ENCODE data around the gene CBX4. TPM values are rescaled to one million over a fixed set of nuclear protein-coding genes. Genes with fewer than 3 reads are reported as not detected.

Gene CBX4
- total and polyA plus RNA-seq, 2 donors (not counting 1 experiment from before 2014, with no cell fraction given), result 5.4 to 13.4 TPM

DNA sequence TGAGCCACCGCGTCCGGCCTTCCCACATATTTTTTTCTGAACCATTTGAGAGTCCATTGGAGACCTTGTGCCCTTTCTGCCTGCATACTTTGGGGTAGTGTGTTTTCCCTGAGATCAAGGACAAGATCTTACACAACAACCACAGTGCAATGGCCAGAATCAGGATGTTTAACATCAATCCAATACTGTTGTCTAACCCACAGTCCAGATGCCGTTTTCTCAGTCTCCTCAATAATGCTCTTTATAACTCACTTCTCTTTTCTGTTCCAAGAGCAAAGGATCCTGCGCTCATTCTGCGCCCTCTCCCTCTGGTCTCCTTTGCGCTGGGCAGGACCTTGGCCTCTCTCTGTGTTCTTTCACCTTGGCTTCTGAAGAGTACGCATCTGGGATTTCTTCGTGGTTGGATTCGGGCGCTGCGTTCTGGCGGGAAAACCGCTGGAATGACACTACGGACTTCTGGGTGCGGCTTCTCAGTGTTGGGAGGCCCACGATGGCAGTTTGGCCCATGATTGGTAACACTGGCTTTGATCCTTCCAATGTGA is 16.6 kb downstream of the CBX4 start:
- no peak for DNase-seq (ENCODE audit: low read depth in 2 of 2)
- H3K4me1 ChIP-seq (ENCODE audit: control insufficient read depth, extremely low read depth, insufficient read depth, low read length), result no peaks in the 10 kb centered on the region
- H3K27ac ChIP-seq (ENCODE audit: insufficient read depth, low read length), result no peak overlapping the region
- no peak overlapping the region for H3K9ac ChIP-seq (ENCODE audit: insufficient read depth, low read length)
- H4K20me1 ChIP-seq (ENCODE audit: control insufficient read depth, extremely low read depth, insufficient read depth, low read length), result no peaks in the 10 kb centered on the region
- no peak overlapping the region for H3K4me2 ChIP-seq (ENCODE audit: extremely low read depth, insufficient read depth, low read length)
- no peaks in the 10 kb centered on the region for H3K36me3 ChIP-seq (ENCODE audit: control insufficient read depth, insufficient read depth, low read length)
- H3K9me3 ChIP-seq (ENCODE audit: control insufficient read depth, insufficient read depth, low read depth, low read length), result no peaks in the 10 kb centered on the region
- no peak overlapping the region for H2AFZ ChIP-seq (ENCODE audit: low read length)
- H3K79me2 ChIP-seq (ENCODE audit: control insufficient read depth, insufficient read depth, low read length), result no peaks in the 10 kb centered on the region
- H3K4me3 ChIP-seq (replicated peaks in 1 of 4; ENCODE audit: control extremely low read depth in 1 of 4, insufficient read depth in 1 of 4, low read depth in 3 of 4, low read length in 4 of 4), result no peak overlapping the region
- peaks cover 29% of the 10 kb centered on the region for H3K27me3 ChIP-seq (ENCODE audit: control insufficient read depth, insufficient read depth, low read length)
- TF ChIP-seq EZH2 (IDR thresholded peaks at IDR 0.05; ENCODE audit: low read length, missing control alignments), result no peak
- TF ChIP-seq, protein P1, sequence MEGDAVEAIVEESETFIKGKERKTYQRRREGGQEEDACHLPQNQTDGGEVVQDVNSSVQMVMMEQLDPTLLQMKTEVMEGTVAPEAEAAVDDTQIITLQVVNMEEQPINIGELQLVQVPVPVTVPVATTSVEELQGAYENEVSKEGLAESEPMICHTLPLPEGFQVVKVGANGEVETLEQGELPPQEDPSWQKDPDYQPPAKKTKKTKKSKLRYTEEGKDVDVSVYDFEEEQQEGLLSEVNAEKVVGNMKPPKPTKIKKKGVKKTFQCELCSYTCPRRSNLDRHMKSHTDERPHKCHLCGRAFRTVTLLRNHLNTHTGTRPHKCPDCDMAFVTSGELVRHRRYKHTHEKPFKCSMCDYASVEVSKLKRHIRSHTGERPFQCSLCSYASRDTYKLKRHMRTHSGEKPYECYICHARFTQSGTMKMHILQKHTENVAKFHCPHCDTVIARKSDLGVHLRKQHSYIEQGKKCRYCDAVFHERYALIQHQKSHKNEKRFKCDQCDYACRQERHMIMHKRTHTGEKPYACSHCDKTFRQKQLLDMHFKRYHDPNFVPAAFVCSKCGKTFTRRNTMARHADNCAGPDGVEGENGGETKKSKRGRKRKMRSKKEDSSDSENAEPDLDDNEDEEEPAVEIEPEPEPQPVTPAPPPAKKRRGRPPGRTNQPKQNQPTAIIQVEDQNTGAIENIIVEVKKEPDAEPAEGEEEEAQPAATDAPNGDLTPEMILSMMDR (conservative IDR thresholded peaks at IDR 0.05 in 1 of 2, IDR thresholded peaks at IDR 0.05 in 1 of 2; ENCODE audit: low read depth in 1 of 2, low read length in 2 of 2), result no peak

DNA sequence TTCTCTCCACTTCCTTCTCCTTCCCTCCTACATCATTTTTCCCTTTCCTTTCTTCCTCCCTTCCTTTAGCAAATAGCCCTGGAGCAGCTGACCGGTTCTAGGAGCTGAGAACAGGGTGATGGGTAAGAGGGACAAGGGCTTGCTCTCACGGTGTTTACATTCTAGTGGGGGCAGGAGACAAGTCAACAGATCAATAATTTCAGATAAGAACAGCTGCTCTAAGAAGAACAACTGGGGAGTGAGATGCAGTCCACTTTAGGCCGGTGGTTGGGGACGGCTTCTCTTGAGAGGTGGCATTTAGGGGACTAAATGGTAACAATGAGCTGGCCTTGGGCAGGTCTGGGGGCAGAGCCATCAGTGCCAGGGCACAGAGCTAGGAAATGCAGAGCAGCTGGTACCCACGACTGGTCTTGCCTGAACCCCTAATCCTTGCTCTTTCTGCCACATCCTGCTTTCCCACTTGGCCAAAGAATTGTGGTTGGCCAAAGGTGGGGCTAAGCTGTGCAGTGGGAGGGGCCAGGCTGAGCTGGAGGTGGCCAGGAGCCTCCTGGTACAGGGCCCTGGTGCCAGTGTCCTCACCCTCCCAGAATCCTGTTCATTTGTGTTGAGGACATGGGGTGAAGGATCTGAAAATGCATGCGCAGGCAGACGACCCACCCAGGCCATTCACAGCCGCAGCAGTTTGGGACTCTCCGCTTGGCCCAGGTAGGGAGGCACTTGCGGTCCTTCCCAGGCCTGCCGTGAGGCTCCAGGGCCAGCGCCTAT is 17.7 kb downstream of the CBX4 start:
- peaks cover 41% of the 10 kb centered on the region for H3K27me3 ChIP-seq (ENCODE audit: control insufficient read depth, insufficient read depth, low read length)
- H3K9me3 ChIP-seq (ENCODE audit: control insufficient read depth, insufficient read depth, low read depth, low read length), result no peaks in the 10 kb centered on the region
- no peak overlapping the region for H2AFZ ChIP-seq (ENCODE audit: low read length)
- no peaks in the 10 kb centered on the region for H3K79me2 ChIP-seq (ENCODE audit: control insufficient read depth, insufficient read depth, low read length)
- no peak overlapping the region for H3K27ac ChIP-seq (ENCODE audit: insufficient read depth, low read length)
- H3K4me3 ChIP-seq (replicated peaks in 1 of 4; ENCODE audit: control extremely low read depth in 1 of 4, insufficient read depth in 1 of 4, low read depth in 3 of 4, low read length in 4 of 4), result no peak overlapping the region
- no peak for DNase-seq (ENCODE audit: low read depth in 2 of 2)
- no peaks in the 10 kb centered on the region for H3K4me1 ChIP-seq (ENCODE audit: control insufficient read depth, extremely low read depth, insufficient read depth, low read length)
- no peaks in the 10 kb centered on the region for H3K36me3 ChIP-seq (ENCODE audit: control insufficient read depth, insufficient read depth, low read length)
- TF ChIP-seq EZH2 (IDR thresholded peaks at IDR 0.05; ENCODE audit: low read length, missing control alignments), result no peak
- TF ChIP-seq, protein P1 (conservative IDR thresholded peaks at IDR 0.05 in 1 of 2, IDR thresholded peaks at IDR 0.05 in 1 of 2; ENCODE audit: low read depth in 1 of 2, low read length in 2 of 2), result no peak
- H3K9ac ChIP-seq (ENCODE audit: insufficient read depth, low read length), result no peak overlapping the region
- H4K20me1 ChIP-seq (ENCODE audit: control insufficient read depth, extremely low read depth, insufficient read depth, low read length), result no peaks in the 10 kb centered on the region
- H3K4me2 ChIP-seq (ENCODE audit: extremely low read depth, insufficient read depth, low read length), result no peak overlapping the region

DNA sequence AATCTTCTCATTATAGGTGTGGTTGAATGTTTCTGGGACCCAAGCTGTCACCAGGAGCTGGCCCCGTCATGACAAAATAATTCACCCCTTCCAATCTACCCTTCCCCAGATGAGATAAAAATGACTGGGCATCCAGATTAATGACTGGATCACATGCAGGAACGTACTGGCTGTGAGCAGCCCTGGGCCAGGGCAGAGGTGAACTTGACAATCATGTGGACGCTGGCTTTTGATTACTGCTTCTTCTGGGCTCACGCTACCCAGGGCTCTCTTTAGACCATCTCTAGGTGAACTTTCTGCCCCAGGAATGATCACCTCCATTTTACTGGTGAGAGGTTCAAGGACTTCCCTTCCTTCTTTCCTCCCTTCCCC is 18.3 kb downstream of the CBX4 start:
- no peaks in the 10 kb centered on the region for H3K79me2 ChIP-seq (ENCODE audit: control insufficient read depth, insufficient read depth, low read length)
- H3K27ac ChIP-seq (ENCODE audit: insufficient read depth, low read length), result no peak overlapping the region
- no peak for DNase-seq (ENCODE audit: low read depth in 2 of 2)
- H3K9ac ChIP-seq (ENCODE audit: insufficient read depth, low read length), result no peak overlapping the region
- no peaks in the 10 kb centered on the region for H3K9me3 ChIP-seq (ENCODE audit: control insufficient read depth, insufficient read depth, low read depth, low read length)
- no peaks in the 10 kb centered on the region for H3K36me3 ChIP-seq (ENCODE audit: control insufficient read depth, insufficient read depth, low read length)
- H3K27me3 ChIP-seq (ENCODE audit: control insufficient read depth, insufficient read depth, low read length), result peaks cover 47% of the 10 kb centered on the region
- H3K4me3 ChIP-seq (replicated peaks in 1 of 4; ENCODE audit: control extremely low read depth in 1 of 4, insufficient read depth in 1 of 4, low read depth in 3 of 4, low read length in 4 of 4), result no peak overlapping the region
- H2AFZ ChIP-seq (ENCODE audit: low read length), result no peak overlapping the region
- H3K4me2 ChIP-seq (ENCODE audit: extremely low read depth, insufficient read depth, low read length), result no peak overlapping the region
- no peak for TF ChIP-seq EZH2 (IDR thresholded peaks at IDR 0.05; ENCODE audit: low read length, missing control alignments)
- TF ChIP-seq, protein P1 (conservative IDR thresholded peaks at IDR 0.05 in 1 of 2, IDR thresholded peaks at IDR 0.05 in 1 of 2; ENCODE audit: low read depth in 1 of 2, low read length in 2 of 2), result no peak
- H4K20me1 ChIP-seq (ENCODE audit: control insufficient read depth, extremely low read depth, insufficient read depth, low read length), result no peaks in the 10 kb centered on the region
- no peaks in the 10 kb centered on the region for H3K4me1 ChIP-seq (ENCODE audit: control insufficient read depth, extremely low read depth, insufficient read depth, low read length)

Data from fibroblast of lung (primary cell).